ENCODE measurements around the gene FBXL19. TPM values are rescaled to one million over a fixed set of nuclear protein-coding genes. Genes with fewer than 3 reads are reported as not detected.
A peak's percentile ranks its signal among the peaks of the same experiment; 100 is the strongest.

The FBXL19 gene
- total and polyA plus RNA-seq, 4 donors = 0.31 to 4.8 (median 2.7) TPM

DNA sequence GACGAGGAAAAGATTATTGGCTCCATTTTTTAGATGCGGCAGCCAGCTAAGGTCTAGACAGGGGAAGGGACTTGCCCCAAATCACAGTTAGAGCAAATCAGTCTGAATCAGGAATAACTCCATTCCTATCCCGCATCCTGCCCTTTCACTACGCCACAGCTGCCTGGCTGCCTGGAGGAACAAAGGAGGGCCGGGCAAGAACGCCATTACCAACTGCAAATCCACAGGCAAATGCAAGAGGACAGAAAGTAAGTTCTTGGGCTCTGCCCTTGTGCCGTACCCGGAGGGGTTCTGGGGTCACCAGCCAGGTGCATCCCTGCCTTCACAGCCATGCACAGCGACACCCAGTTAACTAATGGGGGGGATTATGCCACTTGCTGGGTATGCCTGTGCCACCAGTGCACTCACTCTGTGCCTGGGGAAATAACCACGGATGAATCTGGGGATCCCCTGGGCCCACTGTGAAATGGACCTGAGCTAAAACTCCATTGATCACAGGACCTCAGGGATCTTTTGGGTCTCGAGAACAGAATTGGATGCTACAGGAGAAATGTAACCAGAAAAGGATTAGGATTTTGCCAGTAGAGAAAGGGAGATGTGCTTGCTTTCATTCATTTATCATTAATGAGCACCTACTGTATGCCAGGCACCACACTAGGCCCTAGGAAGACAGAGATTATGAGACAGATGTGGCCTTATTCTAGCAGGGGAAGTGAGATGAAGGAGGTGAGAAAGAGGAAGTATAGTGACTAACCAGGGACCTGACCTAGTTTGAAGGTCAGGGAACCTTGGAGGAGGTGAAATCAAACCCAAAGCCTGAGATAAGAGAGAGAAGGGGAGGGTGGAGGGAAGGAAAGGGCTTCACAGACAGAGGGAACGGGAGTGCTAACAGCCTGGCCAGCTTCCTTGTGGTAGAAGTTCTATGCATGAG is 47.2 kb upstream of the FBXL19 start:
- TF ChIP-seq, protein P1, sequence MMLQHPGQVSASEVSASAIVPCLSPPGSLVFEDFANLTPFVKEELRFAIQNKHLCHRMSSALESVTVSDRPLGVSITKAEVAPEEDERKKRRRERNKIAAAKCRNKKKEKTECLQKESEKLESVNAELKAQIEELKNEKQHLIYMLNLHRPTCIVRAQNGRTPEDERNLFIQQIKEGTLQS (IDR thresholded peaks at IDR 0.05) = no peak
- no peak for TF ChIP-seq FOXA1 (IDR thresholded peaks at IDR 0.05)
- TF ChIP-seq RXRA (IDR thresholded peaks at IDR 0.05) = no peak
- TF ChIP-seq GABPA (IDR thresholded peaks at IDR 0.05 in 1 of 2, conservative IDR thresholded peaks at IDR 0.05 in 1 of 2) = no peak
- TF ChIP-seq, protein P2, sequence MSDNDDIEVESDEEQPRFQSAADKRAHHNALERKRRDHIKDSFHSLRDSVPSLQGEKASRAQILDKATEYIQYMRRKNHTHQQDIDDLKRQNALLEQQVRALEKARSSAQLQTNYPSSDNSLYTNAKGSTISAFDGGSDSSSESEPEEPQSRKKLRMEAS (IDR thresholded peaks at IDR 0.05) = no peak
- peaks cover 0 to 2% (median under 1%) of the 10 kb centered on the region in 4 donors for H3K36me3 ChIP-seq (ENCODE audit: control insufficient read depth in 4 of 4, insufficient read depth in 3 of 4, low read depth in 1 of 4, low read length in 3 of 4)
- H3K4me1 ChIP-seq (ENCODE audit: control insufficient read depth in 4 of 4, insufficient read depth in 4 of 4, low read length in 3 of 4) = peaks cover 8 to 24% (median 13%) of the 10 kb centered on the region in 4 donors
- no peak for DNase-seq (ENCODE audit: low spot score)
- 16% methylated on average over 12 of the region's 12 CpGs for WGBS
- no peaks in the 10 kb centered on the region for H3K27me3 ChIP-seq (ENCODE audit: control insufficient read depth in 4 of 4, insufficient read depth in 4 of 4, low read length in 3 of 4)
- H3K27ac ChIP-seq (ENCODE audit: low read depth in 1 of 2, low read length in 2 of 2) = peak overlapping the region; percentile 91 to 96
- peak overlapping the region; percentile 65 to 96 (median 88) for H3K4me3 ChIP-seq (ENCODE audit: low read depth in 1 of 3, low read length in 3 of 3)
- H3K9me3 ChIP-seq (ENCODE audit: control insufficient read depth in 4 of 4, low read length in 3 of 4) = no peaks in the 10 kb centered on the region
- peak overlapping the region; percentile 48 to 94 for H3K9ac ChIP-seq (ENCODE audit: low read depth in 1 of 2, low read length in 2 of 2)

DNA sequence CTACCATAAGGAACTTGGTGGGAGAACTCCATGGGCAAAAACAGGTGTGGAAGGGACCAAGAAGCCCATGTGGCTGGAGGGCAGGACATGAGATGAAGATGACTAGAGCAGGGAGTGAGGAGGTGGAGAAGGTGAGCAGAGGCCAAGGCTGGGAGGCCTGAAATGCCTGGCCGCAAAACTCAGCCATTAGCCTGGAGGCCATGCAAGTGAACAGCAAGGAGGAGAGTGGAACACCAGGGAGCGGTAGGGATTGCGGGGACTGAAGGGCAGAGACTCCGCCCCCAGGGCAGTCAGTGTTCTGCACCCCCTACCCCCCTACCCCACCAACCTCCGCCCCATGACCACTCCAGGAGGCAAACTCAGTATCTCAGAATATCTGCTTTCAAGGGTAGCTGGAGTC is 46.5 kb upstream of the FBXL19 start:
- WGBS = 85% methylated on average over 5 of the region's 5 CpGs
- TF ChIP-seq FOXA1 (IDR thresholded peaks at IDR 0.05) (no peak), FOXA2 (IDR thresholded peaks at IDR 0.05) (no peak), GABPA (IDR thresholded peaks at IDR 0.05 in 1 of 2, conservative IDR thresholded peaks at IDR 0.05 in 1 of 2) (no peak), SP1 (IDR thresholded peaks at IDR 0.05) (no peak), JUND (IDR thresholded peaks at IDR 0.05) (no peak), EGR1 (IDR thresholded peaks at IDR 0.05; ENCODE audit: low read depth in 2 of 2) (no peak), RAD21 (IDR thresholded peaks at IDR 0.05) (no peak), NR2F2 (IDR thresholded peaks at IDR 0.05) (no peak), RXRA (IDR thresholded peaks at IDR 0.05) (no peak)
- TF ChIP-seq, protein P3, sequence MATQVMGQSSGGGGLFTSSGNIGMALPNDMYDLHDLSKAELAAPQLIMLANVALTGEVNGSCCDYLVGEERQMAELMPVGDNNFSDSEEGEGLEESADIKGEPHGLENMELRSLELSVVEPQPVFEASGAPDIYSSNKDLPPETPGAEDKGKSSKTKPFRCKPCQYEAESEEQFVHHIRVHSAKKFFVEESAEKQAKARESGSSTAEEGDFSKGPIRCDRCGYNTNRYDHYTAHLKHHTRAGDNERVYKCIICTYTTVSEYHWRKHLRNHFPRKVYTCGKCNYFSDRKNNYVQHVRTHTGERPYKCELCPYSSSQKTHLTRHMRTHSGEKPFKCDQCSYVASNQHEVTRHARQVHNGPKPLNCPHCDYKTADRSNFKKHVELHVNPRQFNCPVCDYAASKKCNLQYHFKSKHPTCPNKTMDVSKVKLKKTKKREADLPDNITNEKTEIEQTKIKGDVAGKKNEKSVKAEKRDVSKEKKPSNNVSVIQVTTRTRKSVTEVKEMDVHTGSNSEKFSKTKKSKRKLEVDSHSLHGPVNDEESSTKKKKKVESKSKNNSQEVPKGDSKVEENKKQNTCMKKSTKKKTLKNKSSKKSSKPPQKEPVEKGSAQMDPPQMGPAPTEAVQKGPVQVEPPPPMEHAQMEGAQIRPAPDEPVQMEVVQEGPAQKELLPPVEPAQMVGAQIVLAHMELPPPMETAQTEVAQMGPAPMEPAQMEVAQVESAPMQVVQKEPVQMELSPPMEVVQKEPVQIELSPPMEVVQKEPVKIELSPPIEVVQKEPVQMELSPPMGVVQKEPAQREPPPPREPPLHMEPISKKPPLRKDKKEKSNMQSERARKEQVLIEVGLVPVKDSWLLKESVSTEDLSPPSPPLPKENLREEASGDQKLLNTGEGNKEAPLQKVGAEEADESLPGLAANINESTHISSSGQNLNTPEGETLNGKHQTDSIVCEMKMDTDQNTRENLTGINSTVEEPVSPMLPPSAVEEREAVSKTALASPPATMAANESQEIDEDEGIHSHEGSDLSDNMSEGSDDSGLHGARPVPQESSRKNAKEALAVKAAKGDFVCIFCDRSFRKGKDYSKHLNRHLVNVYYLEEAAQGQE (IDR thresholded peaks at IDR 0.05) = no peak
- TF ChIP-seq, protein P2 (IDR thresholded peaks at IDR 0.05) = no peak
- TF ChIP-seq, protein P1 (IDR thresholded peaks at IDR 0.05) = no peak
- Histone ChIP-seq H3K4me1 (ENCODE audit: control insufficient read depth in 4 of 4, insufficient read depth in 4 of 4, low read length in 3 of 4) (peaks cover 8 to 24% (median 13%) of the 10 kb centered on the region in 4 donors), H3K36me3 (ENCODE audit: control insufficient read depth in 4 of 4, insufficient read depth in 3 of 4, low read depth in 1 of 4, low read length in 3 of 4) (peaks cover 0 to 4% (median 1%) of the 10 kb centered on the region in 4 donors), H3K27me3 (ENCODE audit: control insufficient read depth in 4 of 4, insufficient read depth in 4 of 4, low read length in 3 of 4) (no peaks in the 10 kb centered on the region), H3K9ac (ENCODE audit: low read depth in 1 of 2, low read length in 2 of 2) (peak overlapping the region in 1 of 2 donors; percentile 94), H3K27ac (ENCODE audit: low read depth in 1 of 2, low read length in 2 of 2) (no peak overlapping the region), H3K4me3 (ENCODE audit: low read depth in 1 of 3, low read length in 3 of 3) (no peak overlapping the region), H3K9me3 (ENCODE audit: control insufficient read depth in 4 of 4, low read length in 3 of 4) (no peaks in the 10 kb centered on the region)
- no peak for DNase-seq (ENCODE audit: low spot score)
